Measurements from ENCODE around the gene PPM1J. TPM values are rescaled to one million over a fixed set of nuclear protein-coding genes. Genes with fewer than 3 reads are reported as not detected.

The PPM1J gene
- total and polyA plus RNA-seq, 2 of the 8 experiments (the other 6 are each of a cell fraction or from before 2014, with no cell fraction given) = 19.4 to 31.6 TPM

DNA sequence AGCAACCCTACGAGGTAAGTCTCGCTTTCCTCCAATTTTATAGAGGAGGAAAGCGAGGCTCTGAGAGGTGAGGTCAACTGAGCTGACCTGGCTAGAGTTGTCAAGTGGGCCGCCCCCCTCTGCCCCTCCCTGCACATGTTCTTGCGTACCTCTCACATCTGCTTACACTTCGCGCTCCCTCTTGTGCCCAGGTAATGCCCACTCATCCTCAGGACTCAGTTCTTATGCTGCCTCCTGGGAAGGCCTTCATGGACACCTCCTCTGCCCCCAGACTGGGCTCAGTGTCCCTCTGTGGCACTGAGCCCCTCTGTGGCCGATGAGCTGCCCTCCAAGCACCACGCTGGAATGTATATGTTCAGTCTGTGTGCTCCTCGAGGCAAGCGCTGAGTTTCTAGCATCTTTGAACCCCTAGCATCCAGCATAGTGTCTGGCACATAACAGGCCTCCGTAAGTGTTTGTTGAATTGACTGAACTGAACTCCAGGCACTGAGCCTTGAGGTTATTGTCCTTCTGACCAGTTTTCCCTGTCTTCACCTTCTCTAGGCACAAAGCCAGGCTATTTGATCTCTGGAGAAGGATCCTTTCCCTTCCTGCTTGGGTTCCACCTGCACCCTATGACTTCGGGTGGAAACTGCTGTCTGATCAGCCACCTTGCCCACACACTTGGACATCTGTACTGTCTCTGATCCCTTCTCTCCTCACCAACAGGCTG lies 27.2 kb downstream of the PPM1J start:
- Histone ChIP-seq H3K4me3 (ENCODE audit: extremely low read depth in 1 of 4, insufficient read depth in 2 of 4, low read depth in 3 of 4, low read length in 4 of 4) (no peak overlapping the region), H2BK120ac (replicated peaks; ENCODE audit: low read depth, low read length) (no peak overlapping the region), H4K91ac (replicated peaks; ENCODE audit: insufficient read length, low read length) (no peak overlapping the region), H3K4ac (replicated peaks; ENCODE audit: insufficient read length, low read depth, low read length) (no peak overlapping the region), H3K9ac (replicated peaks in 1 of 4; ENCODE audit: extremely low read depth in 1 of 4, low read depth in 3 of 4, low read length in 3 of 4) (no peak overlapping the region), H3K79me1 (ENCODE audit: low read depth, low read length) (peaks cover 3% of the 10 kb centered on the region), H3K36me3 (ENCODE audit: control insufficient read depth in 2 of 4, insufficient read depth in 4 of 4, low read length in 3 of 4) (peaks cover 0 to 25% (median 15%) of the 10 kb centered on the region in 4 experiments; a peak in 7 of 8 replicates), H4K20me1 (replicated peaks in 1 of 2; ENCODE audit: control insufficient read depth in 1 of 2, insufficient read depth in 2 of 2, low read length in 2 of 2) (peaks cover 0 to 10% of the 10 kb centered on the region in 2 experiments), H2BK15ac (ENCODE audit: low read length) (no peak overlapping the region), H3K9me3 (ENCODE audit: insufficient read depth in 2 of 2, low read depth in 1 of 2, low read length in 1 of 2) (no peaks in the 10 kb centered on the region), H3K4me2 (ENCODE audit: insufficient read depth in 1 of 2, low read depth in 2 of 2, low read length in 2 of 2) (no peak overlapping the region), H2BK12ac (ENCODE audit: low read depth, low read length) (no peak overlapping the region), H3K23ac (ENCODE audit: insufficient read length) (no peak overlapping the region), H2AK5ac (ENCODE audit: low read depth, low read length) (no peak overlapping the region), H3K14ac (ENCODE audit: insufficient read length) (no peak overlapping the region), H3K56ac (replicated peaks; ENCODE audit: insufficient read length, low read depth, low read length) (no peak overlapping the region), H2BK20ac (ENCODE audit: low read length) (no peak overlapping the region), H4K5ac (ENCODE audit: insufficient read length, low read depth, low read length) (no peak overlapping the region), H3K79me2 (ENCODE audit: control insufficient read depth in 1 of 2, insufficient read depth in 2 of 2, low read length in 2 of 2) (peaks cover 0 to 5% of the 10 kb centered on the region in 2 experiments; a peak in 1 of 4 replicates), H3K4me1 (replicated peaks in 1 of 4; ENCODE audit: control insufficient read depth in 3 of 4, insufficient read depth in 4 of 4, low read length in 3 of 4) (peaks cover 0 to 2% (median 0%) of the 10 kb centered on the region in 4 experiments; a peak in 2 of 7 replicates), H3K27ac (ENCODE audit: low read depth, low read length) (no peak overlapping the region), H4K8ac (ENCODE audit: extremely low read depth, insufficient read depth, low read length) (no peak overlapping the region), H3K18ac (ENCODE audit: extremely low read depth, low read length) (no peak overlapping the region), H3K27me3 (replicated peaks in 1 of 4; ENCODE audit: control insufficient read depth in 3 of 4, extremely low read depth in 1 of 4, insufficient read depth in 3 of 4, low read length in 3 of 4) (no peaks in the 10 kb centered on the region), H2AFZ (ENCODE audit: low read length) (no peak overlapping the region), H3K23me2 (ENCODE audit: low read depth, low read length) (no peaks in the 10 kb centered on the region), H2BK5ac (ENCODE audit: low read depth, low read length) (no peak overlapping the region)
- DNase-seq (ENCODE audit: low read depth in 1 of 2, low spot score in 2 of 2) (no peak), FAIRE-seq (no peak)
- ChIA-PET POLR2A (ENCODE audit: partially characterized antibody) (interaction anchor here (2.0 to 6.0 kb wide), 3 partner anchors 12 to 14 kb away, joined by 10 to 32 read pairs (median 26); partner anchors contain the start of gene MOV10), CTCF (ENCODE audit: partially characterized antibody) (interaction anchor here (1.2 to 2.4 kb wide), 2 partner anchors 9 to 20 kb away, joined by 3 to 6 read pairs; no protein-coding TSS in a partner anchor)
- WGBS, 2 experiments (ENCODE audit: extremely low coverage in 1 of 2, insufficient coverage in 1 of 2, insufficient read length in 1 of 2, insufficient replicate concordance in 2 of 2, low coverage in 1 of 2, low lambda C conversion rate in 2 of 2, missing lambda C conversion rate in 1 of 2) = 92% methylated on average over 13 of the region's 13 CpGs; no CpG with 5 or more reads in 1 of the 2 experiments
- TF ChIP-seq GABPA (IDR thresholded peaks at IDR 0.05; ENCODE audit: borderline replicate concordance, insufficient read depth, low read length) (no peak), ASH2L (IDR thresholded peaks at IDR 0.05; ENCODE audit: low read length) (no peak), RAD21 (IDR thresholded peaks at IDR 0.05 in 1 of 2, conservative IDR thresholded peaks at IDR 0.05 in 1 of 2; ENCODE audit: low read depth in 2 of 2, low read length in 2 of 2) (no peak), BRCA1 (IDR thresholded peaks at IDR 0.05; ENCODE audit: low read depth, low read length) (no peak), RBBP5 (IDR thresholded peaks at IDR 0.05; ENCODE audit: borderline replicate concordance, low read depth, low read length) (no peak), SIRT6 (IDR thresholded peaks at IDR 0.05; ENCODE audit: low read length) (no peak), KDM4A (IDR thresholded peaks at IDR 0.05; ENCODE audit: low read depth, low read length, severe bottlenecking) (no peak), SAP30 (IDR thresholded peaks at IDR 0.05; ENCODE audit: insufficient read depth, insufficient replicate concordance, low read length) (no peak), KDM5A (IDR thresholded peaks at IDR 0.05; ENCODE audit: low read length) (no peak), BCL11A (IDR thresholded peaks at IDR 0.05; ENCODE audit: low read depth in 2 of 2, low read length in 2 of 2) (no peak)
- TF ChIP-seq, protein P1, sequence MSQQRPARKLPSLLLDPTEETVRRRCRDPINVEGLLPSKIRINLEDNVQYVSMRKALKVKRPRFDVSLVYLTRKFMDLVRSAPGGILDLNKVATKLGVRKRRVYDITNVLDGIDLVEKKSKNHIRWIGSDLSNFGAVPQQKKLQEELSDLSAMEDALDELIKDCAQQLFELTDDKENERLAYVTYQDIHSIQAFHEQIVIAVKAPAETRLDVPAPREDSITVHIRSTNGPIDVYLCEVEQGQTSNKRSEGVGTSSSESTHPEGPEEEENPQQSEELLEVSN (IDR thresholded peaks at IDR 0.05) = no peak

Measured in H1 (cell line).